Tibial nerve (tissue), 4 donors: ENCODE measurements around the gene ELAC2. TPM values are rescaled to one million over a fixed set of nuclear protein-coding genes. Genes with fewer than 3 reads are reported as not detected.
"Not testable (repeated sequence)": the region's sequence is repeated elsewhere in the genome, so short reads cannot be mapped to it uniquely, and the experiment has no call there.

Source experiments
- DNase-seq, 2 donors: peaks; one replicate each; pipeline ENCODE4 v3.0.0-alpha.2; 2019; ENCODE audit warnings: low spot score in 2 of 2
- H3K27ac ChIP-seq, 4 donors: fragments of 200-600 bp; sonication (generic) in 3 of 4; one replicate each; pipeline ENCODE4 v1.5.1; 2017 to 2019; ENCODE audit warnings: mild to moderate bottlenecking in 1 of 4
- H3K27me3 ChIP-seq, 2 donors: fragments of 200-600 bp; sonication (generic) in 1 of 2; one replicate each; pipeline versions ENCODE4 v1.5.1 to v1.6.0; 2017 to 2019
- H3K36me3 ChIP-seq, 3 donors: fragments of 200-600 bp; sonication (generic); one replicate each; pipeline ENCODE4 v1.5.1; 2018 to 2019
- H3K4me1 ChIP-seq, 4 donors: fragments of 200-600 bp; sonication (generic) in 3 of 4; one replicate each; pipeline ENCODE4 v1.5.1; 2017 to 2019
- H3K4me3 ChIP-seq, 4 donors: fragments of 200-600 bp; sonication (generic) in 3 of 4; one replicate each; pipeline ENCODE4 v1.5.1; 2017 to 2019; ENCODE audit warnings: mild to moderate bottlenecking in 1 of 4, moderate library complexity in 1 of 4
- H3K9me3 ChIP-seq, 4 donors: fragments of 200-600 bp; sonication (generic) in 3 of 4; one replicate each; pipeline ENCODE4 v1.5.1; 2017 to 2019
- EP300 ChIP-seq, 2 donors: sonication (generic); formaldehyde crosslinking; IDR thresholded peaks; one replicate each; pipeline ENCODE4 v1.6.1; 2017; ENCODE audit warnings: antibody characterized with exemption in 2 of 2, mild to moderate bottlenecking in 1 of 2
- POLR2A ChIP-seq, 2 donors: fragments of 450-650 bp; IDR thresholded peaks; one replicate each; pipeline ENCODE4 v1.6.1; 2017; ENCODE audit warnings: antibody characterized with exemption in 2 of 2, mild to moderate bottlenecking in 2 of 2, moderate library complexity in 2 of 2
- WGBS, 2 donors: methylation state at CpG; one replicate each; pipeline ENCODE4 v1.1.5; 2018; 5-methylcytosine and 5-hydroxymethylcytosine counted together
- total RNA-seq, 4 donors: library from RNA; depleted of rRNA; stranded (reverse); fragments of >200 nt; gene quantifications; one replicate each; pipeline ENCODE4 v1.1.0, GENCODE V29; 2016
- TF ChIP-seq, protein P1 (sequence below), 5 experiments: fragments of 200-600 bp in 3 of 5; fragments of 450-650 bp in 2 of 5; sonication (generic) in 3 of 5; IDR thresholded peaks; one replicate each; pipeline ENCODE4 v1.5.1; 2016 to 2019; ENCODE audit warnings: antibody characterized with exemption in 5 of 5, mild to moderate bottlenecking in 3 of 5, moderate library complexity in 2 of 5

The ELAC2 gene
- total RNA-seq, 4 donors from 2014 or later, result 48.5 to 86.7 (median 67.4) TPM

DNA sequence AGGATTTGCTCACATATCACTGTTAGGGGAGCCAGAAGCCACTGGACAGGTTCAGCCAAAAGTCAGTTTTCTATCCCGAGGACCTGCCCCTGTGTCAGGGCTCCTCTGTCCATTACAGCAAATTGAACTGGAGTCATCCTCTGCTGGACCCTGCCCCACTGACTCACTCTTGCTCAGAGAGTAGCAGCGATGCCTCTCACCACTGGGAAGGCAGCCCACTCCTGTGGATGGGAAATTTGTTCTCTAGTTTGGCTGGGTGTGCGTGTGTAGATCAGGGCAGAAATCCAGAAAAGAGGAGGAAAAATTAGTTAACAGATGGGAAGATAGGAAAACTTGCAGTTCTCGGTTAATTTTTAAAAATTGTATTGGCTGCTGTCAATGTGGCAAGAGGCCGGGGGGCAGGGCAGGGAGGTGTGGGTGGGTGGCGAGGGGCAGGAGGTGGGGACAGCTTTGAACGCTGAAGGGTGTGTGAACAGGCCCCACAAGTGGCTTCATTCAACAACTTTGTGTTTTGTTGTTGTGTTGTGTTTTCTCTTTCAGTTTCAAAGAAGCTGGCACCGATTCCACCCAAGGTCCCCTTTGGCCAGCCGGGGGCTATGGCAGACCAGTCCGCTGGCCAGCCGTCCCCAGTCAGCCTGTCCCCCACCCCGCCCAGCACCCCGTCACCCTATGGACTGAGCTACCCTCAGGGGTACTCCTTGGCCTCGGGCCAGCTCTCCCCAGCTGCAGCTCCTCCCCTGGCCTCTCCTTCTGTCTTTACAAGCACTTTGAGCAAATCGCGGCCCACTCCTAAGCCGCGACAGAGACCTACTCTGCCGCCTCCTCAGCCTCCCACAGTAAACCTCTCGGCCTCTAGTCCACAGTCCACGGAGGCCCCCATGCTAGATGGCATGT, 33.6 kb downstream of the ELAC2 start:
- WGBS, 2 donors, result 46 to 51% methylated on average over 21 of the region's 21 CpGs
- peak overlapping the region in 3 of 4 donors; percentile 47 to 81 (median 67) for H3K27ac ChIP-seq
- DNase-seq, result peak in 1 of 2 donors; percentile 69

DNA sequence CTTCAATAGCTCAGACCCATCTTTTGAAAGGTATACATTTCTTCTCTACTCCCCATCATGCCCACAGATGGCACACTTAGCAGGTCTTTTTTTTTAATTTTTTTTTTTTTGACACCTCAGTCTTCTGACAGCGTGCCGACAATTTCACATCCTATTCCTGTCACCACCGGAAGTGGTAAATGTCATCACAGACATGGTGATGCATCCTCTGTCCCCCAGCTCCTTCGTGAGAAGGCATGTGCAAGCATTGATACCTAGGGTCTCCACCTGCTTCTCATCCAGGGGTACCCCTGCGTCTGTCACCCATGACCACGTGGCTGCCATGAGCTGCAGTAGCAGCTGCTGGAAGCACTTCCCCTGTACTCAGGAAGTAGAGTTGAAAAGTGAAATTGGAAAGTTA, 35.6 kb downstream of the ELAC2 start:
- no peaks in the 10 kb centered on the region for H3K27me3 ChIP-seq
- DNase-seq, result no peak
- WGBS, 2 donors, result 85 to 92% methylated on average over 6 of the region's 6 CpGs
- H3K9me3 ChIP-seq, result no peaks in the 10 kb centered on the region
- no peak overlapping the region for H3K4me3 ChIP-seq
- TF ChIP-seq POLR2A (IDR thresholded peaks at IDR 0.05), result no peak
- no peaks in the 10 kb centered on the region for H3K36me3 ChIP-seq
- H3K4me1 ChIP-seq, result peaks cover 0 to 26% (median 0%) of the 10 kb centered on the region in 4 donors
- H3K27ac ChIP-seq, result no peak overlapping the region

More for the DNA sequence above, 33.6 kb downstream of the ELAC2 start:
- peaks cover 0 to 26% (median 0%) of the 10 kb centered on the region in 4 donors for H3K4me1 ChIP-seq
- peak overlapping the region in 1 of 4 donors; percentile 33 for H3K4me3 ChIP-seq
- no peaks in the 10 kb centered on the region for H3K9me3 ChIP-seq
- no peaks in the 10 kb centered on the region for H3K27me3 ChIP-seq
- TF ChIP-seq EP300 (IDR thresholded peaks at IDR 0.05), result peak in 1 of 2 donors; percentile 30
- TF ChIP-seq, protein P1, sequence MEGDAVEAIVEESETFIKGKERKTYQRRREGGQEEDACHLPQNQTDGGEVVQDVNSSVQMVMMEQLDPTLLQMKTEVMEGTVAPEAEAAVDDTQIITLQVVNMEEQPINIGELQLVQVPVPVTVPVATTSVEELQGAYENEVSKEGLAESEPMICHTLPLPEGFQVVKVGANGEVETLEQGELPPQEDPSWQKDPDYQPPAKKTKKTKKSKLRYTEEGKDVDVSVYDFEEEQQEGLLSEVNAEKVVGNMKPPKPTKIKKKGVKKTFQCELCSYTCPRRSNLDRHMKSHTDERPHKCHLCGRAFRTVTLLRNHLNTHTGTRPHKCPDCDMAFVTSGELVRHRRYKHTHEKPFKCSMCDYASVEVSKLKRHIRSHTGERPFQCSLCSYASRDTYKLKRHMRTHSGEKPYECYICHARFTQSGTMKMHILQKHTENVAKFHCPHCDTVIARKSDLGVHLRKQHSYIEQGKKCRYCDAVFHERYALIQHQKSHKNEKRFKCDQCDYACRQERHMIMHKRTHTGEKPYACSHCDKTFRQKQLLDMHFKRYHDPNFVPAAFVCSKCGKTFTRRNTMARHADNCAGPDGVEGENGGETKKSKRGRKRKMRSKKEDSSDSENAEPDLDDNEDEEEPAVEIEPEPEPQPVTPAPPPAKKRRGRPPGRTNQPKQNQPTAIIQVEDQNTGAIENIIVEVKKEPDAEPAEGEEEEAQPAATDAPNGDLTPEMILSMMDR (IDR thresholded peaks at IDR 0.05), result no peak
- TF ChIP-seq POLR2A (IDR thresholded peaks at IDR 0.05), result no peak
- peaks cover 0 to 2% (median 0%) of the 10 kb centered on the region in 3 donors for H3K36me3 ChIP-seq

DNA sequence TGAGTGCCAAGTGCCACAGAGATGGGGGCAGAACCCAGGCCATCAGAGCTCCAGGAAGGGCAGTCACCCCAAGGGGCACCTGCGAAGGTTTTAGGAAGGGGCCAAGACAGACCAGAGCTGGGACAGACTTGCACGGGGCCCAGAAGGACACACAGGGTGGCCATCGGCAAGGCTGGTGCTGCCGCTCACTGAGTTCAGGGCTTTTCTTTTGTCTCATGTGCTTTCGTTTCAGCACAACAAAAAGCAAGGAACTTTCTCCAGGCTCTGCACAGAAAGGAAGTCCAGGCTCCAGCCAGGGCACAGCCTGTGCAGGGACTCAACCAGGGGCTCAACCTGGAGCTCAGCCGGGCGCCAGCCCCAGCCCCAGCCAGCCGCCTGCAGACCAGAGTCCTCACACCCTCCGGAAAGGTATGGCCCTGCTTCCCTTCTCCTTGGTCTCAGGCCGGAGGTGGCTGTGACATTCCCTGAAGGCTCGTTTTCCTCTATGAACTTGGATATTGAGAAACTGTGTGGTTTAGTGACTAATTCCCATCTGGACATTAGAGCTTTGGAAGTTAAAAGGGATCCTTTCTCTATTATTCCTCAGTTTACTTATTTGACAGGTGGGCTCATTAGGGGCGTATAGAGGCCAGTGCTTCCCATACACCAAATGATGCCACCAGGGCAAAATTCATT, 37.9 kb downstream of the ELAC2 start:
- TF ChIP-seq, protein P1 (IDR thresholded peaks at IDR 0.05), result no peak
- no peak for TF ChIP-seq POLR2A (IDR thresholded peaks at IDR 0.05)
- TF ChIP-seq EP300 (IDR thresholded peaks at IDR 0.05), result no peak
- no peak for DNase-seq
- Histone ChIP-seq H3K9me3 (no peaks in the 10 kb centered on the region), H3K4me1 (peaks cover 0 to 15% (median 0%) of the 10 kb centered on the region in 4 donors), H3K36me3 (no peaks in the 10 kb centered on the region), H3K4me3 (no peak overlapping the region), H3K27ac (no peak overlapping the region), H3K27me3 (no peaks in the 10 kb centered on the region)
- WGBS, 2 donors, result 78 to 94% methylated on average over 10 to 12 of the region's 12 CpGs

DNA sequence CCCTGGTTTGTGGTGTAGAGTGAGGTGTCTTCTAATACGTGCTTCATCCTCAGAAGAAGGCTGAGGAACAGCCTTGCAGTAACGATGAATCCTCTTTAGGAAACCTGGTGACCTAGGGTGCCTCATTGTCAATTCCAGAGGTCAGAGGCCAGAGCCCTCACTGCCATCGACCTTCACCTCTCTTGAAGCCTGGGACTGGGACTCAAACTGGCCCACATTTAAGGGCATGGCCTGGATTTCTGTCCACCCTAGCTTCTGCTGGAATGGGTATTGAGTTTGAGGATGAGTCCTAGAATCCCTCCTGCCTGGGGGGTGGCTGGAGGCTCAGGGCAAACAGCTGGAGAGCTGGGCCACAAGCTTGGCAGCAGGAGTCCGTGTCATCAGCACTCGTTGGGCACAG, 38.6 kb downstream of the ELAC2 start:
- TF ChIP-seq EP300 (IDR thresholded peaks at IDR 0.05) (no peak), POLR2A (IDR thresholded peaks at IDR 0.05) (no peak)
- TF ChIP-seq, protein P1 (IDR thresholded peaks at IDR 0.05), result no peak
- H3K4me3 ChIP-seq, result no peak overlapping the region
- 88 to 90% methylated on average over 5 of the region's 5 CpGs for WGBS, 2 donors
- H3K27me3 ChIP-seq, result peaks cover 0 to 4% of the 10 kb centered on the region in 2 donors
- H3K9me3 ChIP-seq, result no peaks in the 10 kb centered on the region
- H3K36me3 ChIP-seq, result no peaks in the 10 kb centered on the region
- no peak overlapping the region for H3K27ac ChIP-seq
- H3K4me1 ChIP-seq, result peaks cover 0 to 11% (median 0%) of the 10 kb centered on the region in 4 donors
- DNase-seq, result no peak

DNA sequence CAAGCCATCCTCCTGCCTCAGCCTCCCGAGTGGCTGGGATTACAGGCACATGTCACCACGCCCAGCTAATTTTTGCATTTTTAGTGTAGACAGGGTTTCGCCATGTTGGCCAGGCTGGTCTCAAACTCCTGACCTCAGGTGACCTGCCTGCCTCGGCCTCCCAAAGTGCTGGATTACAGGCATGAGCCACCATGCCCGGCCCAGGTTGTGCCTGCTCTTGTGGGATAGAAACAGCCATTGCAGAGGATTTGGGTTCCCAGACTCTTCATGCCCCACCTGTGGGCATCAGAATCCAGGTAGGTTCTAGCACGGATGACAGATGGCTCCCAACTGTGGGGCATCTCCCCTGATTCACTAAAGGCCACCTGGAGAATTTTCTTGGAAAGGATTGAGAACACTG, 39.0 kb downstream of the ELAC2 start:
- H3K27ac ChIP-seq, H3K9me3 ChIP-seq, H3K4me3 ChIP-seq, H3K27me3 ChIP-seq, H3K36me3 ChIP-seq, DNase-seq: not testable (repeated sequence)
- whole genome bisulfite sequencing, 2 donors, result 88 to 91% methylated on average over 6 of the region's 6 CpGs
- H3K4me1 ChIP-seq, result peaks cover 0 to 11% (median 0%) of the 10 kb centered on the region in 4 donors
